Coronary artery (tissue), 2 donors: ENCODE data around the gene PSMG4.

Experiments
- DNase-seq: peaks from one replicate; pipeline ENCODE4 v3.0.0-alpha.2; 2017; ENCODE audit warnings: low spot score
- H3K27ac ChIP-seq, 2 donors: fragments of 200-600 bp; sonication (generic); one replicate each; pipeline ENCODE4 v1.5.1; 2016 to 2019
- H3K4me3 ChIP-seq: fragments of 200-600 bp; sonication (generic); 2 replicates; pipeline ENCODE4 v1.5.1; 2016; ENCODE audit warnings: mild to moderate bottlenecking, moderate library complexity
- TF ChIP-seq, protein P1 (sequence below): fragments of 200-600 bp; sonication (generic); IDR thresholded peaks from one replicate; pipeline ENCODE4 v1.5.1; 2019; ENCODE audit warnings: antibody characterized with exemption

PSMG4 gene

DNA sequence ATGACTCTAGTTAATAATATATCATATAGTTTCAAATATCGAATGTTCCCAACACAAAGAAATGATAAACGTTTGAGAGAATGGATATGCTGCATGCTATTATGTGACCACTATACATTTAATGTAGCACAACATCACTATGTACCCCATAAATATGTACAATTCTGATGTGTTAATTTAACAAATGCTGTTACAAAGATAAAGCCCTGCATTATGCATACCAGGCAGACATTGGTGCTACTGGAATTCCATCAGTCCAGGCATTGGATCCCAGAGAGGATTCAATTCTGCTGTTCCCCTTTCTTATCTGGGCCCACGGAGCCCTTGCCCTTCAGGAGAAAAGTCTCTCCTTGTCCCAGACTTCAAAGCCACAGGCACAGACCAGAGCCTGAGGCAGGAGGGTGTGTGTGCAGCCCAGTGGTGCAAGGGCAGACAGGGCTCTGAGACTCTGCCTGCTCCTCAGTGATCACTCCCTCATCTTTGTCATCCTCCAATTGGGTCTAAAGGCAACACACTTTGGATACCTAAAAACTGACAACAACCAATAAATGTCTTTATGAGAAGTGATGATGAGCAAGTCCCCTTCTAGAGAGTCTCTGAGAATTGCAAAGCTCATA lies 45.2 kb downstream of the PSMG4 start:
- Histone ChIP-seq H3K4me3 (no peak overlapping the region), H3K27ac (no peak overlapping the region)
- no peak for DNase-seq
- TF ChIP-seq, protein P1, sequence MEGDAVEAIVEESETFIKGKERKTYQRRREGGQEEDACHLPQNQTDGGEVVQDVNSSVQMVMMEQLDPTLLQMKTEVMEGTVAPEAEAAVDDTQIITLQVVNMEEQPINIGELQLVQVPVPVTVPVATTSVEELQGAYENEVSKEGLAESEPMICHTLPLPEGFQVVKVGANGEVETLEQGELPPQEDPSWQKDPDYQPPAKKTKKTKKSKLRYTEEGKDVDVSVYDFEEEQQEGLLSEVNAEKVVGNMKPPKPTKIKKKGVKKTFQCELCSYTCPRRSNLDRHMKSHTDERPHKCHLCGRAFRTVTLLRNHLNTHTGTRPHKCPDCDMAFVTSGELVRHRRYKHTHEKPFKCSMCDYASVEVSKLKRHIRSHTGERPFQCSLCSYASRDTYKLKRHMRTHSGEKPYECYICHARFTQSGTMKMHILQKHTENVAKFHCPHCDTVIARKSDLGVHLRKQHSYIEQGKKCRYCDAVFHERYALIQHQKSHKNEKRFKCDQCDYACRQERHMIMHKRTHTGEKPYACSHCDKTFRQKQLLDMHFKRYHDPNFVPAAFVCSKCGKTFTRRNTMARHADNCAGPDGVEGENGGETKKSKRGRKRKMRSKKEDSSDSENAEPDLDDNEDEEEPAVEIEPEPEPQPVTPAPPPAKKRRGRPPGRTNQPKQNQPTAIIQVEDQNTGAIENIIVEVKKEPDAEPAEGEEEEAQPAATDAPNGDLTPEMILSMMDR: no peak

GRCh38 chr6:3304500-3305215 lies 45.9 kb downstream of the PSMG4 start:
- Histone ChIP-seq H3K27ac (no peak overlapping the region), H3K4me3 (no peak overlapping the region)
- DNase-seq: no peak
- TF ChIP-seq, protein P1: no peak

DNA sequence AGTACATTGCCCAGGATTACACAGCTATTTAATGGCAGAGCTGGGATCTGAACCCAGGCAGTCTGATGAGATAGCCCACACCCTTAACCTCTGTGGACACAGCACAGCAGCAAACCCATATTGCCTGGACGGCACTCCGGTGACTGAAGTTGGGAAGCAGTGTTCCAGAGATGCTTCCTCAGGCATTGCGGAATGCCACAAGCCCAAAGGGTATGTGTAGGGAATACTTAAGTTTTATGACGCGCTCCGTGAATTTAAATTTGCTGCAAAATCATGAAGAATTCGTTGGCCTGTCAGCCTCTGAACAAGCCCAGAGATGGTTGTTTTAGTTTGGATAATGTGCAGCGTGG lies 46.4 kb downstream of the PSMG4 start:
- no peak overlapping the region for H3K4me3 ChIP-seq
- TF ChIP-seq, protein P1: no peak
- DNase-seq: no peak
- H3K27ac ChIP-seq: no peak overlapping the region

DNA sequence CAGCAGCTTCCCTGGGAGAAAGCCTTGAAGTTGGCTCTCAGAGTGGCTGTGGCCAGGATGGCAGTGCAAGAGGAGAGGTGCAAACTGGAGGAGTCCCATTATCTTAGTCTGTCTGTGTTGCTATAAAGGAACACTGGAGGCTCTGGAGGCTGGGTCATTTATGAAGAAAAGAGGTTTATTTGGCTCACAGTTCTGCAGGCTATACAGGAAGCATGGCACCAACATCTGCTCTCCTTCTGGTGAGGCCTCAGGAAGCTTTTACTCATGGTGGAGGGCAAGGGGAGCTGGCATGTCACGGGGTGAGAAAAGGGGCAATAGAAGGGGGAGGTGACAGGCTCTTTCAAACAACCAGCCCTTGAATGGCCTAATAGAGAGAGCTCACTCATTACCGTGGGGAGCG lies 47.1 kb downstream of the PSMG4 start:
- TF ChIP-seq, protein P1: no peak

GRCh38 chr6:3306848-3307247 lies 48.1 kb downstream of the PSMG4 start:
- H3K4me3 ChIP-seq: no peak overlapping the region
- no peak overlapping the region for H3K27ac ChIP-seq
- no peak for DNase-seq
- TF ChIP-seq, protein P1: no peak

More for the DNA sequence above, 47.1 kb downstream of the PSMG4 start:
- no peak for DNase-seq
- Histone ChIP-seq H3K27ac (no peak overlapping the region), H3K4me3 (no peak overlapping the region)

DNA sequence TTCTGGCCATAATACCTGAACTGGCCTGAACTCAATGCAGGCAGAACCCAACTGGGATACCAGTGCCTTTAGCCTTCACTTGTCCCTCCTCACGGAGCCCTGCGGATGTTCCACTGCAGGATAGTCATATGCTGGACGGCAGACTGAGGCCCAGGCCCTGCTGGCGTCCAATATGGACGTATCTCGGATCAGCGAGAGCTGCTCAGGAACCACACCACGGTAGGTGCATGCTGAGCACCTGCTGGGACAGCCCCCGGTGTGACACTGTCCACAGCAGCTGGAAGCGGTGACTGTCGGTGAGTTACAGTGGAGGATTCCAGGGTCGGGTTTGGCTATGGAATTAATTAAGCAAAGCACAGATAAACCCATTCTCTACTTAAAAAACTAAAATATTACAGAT lies 48.7 kb downstream of the PSMG4 start:
- H3K27ac ChIP-seq: no peak overlapping the region
- TF ChIP-seq, protein P1: no peak
- peak; percentile 45 for DNase-seq

DNA sequence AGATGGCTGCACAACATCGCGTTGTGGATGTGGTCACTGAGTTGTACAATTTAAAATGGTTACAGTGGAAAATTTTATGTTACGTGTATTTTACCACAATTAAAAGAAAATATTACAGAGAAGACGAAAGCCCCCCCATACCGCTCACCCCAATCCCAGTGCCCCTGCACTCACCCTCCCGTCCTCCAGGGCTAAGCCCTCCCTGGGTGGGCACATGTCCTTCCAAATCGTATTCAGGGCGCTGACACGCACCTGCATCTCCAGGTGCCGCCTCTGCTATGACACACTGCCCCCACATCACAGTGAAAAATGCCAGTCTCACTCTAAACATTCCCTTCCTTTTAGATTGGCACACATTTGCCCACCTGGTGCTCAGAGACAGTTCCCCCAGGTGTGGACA lies 49.4 kb downstream of the PSMG4 start:
- TF ChIP-seq, protein P1: no peak
- DNase-seq: peak; percentile 17
- Histone ChIP-seq H3K4me3 (no peak overlapping the region), H3K27ac (no peak overlapping the region)

More for the DNA sequence above, 48.7 kb downstream of the PSMG4 start:
- H3K4me3 ChIP-seq: no peak overlapping the region
